Left renal pelvis (tissue), 4 donors: ENCODE measurements around the gene WASF2. TPM values are rescaled to one million over a fixed set of nuclear protein-coding genes. Genes with fewer than 3 reads are reported as not detected.
"Not testable (repeated sequence)": the region's sequence is repeated elsewhere in the genome, so short reads cannot be mapped to it uniquely, and the experiment has no call there.

Source experiments
- DNase-seq, 4 donors: peaks; one replicate each; pipeline ENCODE4 v3.0.0-alpha.2; 2013; ENCODE audit warnings: low read depth in 4 of 4, low spot score in 3 of 4
- polyA plus RNA-seq, 4 donors: library from polyadenylated mRNA; unstranded; fragments of 120-200 nt; gene quantifications; one replicate each; pipeline ENCODE4 v1.2.1, GENCODE V29; 2013; ENCODE audit not compliant: insufficient read length in 4 of 4

The WASF2 gene
- polyA plus RNA-seq, 4 donors, result 106 to 159 (median 139) TPM

DNA sequence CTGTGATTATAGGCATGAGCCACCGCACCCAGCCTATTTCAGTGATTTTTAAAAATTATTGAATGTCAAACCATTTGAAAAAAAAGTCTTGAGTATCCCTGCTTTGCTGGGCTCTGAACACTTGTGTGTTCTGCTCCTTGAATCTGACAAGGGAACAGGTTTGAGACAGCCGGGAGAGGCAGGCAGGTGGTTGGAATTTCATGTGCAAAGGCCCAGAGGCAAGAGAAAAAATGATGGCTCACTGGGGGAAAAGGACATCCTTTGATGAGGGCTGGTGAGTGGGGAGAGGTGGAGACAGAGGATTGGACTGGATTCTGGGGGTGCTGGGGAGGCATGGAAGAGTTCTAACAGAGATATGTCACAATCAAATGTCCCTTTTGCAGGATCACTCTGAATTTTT is 13.1 kb upstream of the WASF2 start:
- DNase-seq, result no peak

DNA sequence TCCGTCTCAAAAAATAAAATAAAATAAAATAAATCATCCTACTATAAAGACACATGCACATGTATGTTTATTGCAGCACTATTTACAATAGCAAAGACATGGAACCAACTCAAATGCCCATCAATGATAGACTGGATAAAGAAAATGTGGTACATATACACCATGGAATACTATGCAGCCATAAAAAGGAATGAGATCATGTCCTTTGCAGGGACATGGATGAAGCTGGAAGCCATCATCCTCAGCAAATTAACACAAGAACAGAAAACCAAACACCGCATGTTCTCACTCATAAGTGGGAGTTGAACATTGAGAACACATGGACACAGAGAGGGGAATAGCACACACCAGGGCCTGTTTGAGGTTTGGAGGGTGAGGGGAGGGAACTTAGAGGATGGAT is 11.2 kb upstream of the WASF2 start:
- not testable (repeated sequence) for DNase-seq

DNA sequence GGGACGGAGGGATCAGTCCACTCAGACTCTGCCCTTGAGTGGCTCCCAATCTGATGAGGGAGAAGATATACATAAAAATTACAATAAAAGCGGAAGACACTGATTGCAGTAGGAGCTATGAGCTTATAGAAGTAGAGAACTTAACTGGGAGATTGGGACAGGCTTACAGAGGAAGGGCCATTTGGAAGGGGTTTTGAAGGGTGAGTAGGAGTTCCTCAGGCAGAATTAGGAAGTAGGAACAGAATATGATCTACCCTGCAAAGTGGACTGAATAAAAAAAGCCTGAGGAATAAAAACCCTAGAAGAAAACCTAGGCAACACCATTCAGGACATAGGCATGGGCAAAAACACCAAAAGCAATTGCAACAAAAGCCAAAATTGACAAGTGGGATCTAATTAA is 9.2 kb upstream of the WASF2 start:
- DNase-seq, result no peak

DNA sequence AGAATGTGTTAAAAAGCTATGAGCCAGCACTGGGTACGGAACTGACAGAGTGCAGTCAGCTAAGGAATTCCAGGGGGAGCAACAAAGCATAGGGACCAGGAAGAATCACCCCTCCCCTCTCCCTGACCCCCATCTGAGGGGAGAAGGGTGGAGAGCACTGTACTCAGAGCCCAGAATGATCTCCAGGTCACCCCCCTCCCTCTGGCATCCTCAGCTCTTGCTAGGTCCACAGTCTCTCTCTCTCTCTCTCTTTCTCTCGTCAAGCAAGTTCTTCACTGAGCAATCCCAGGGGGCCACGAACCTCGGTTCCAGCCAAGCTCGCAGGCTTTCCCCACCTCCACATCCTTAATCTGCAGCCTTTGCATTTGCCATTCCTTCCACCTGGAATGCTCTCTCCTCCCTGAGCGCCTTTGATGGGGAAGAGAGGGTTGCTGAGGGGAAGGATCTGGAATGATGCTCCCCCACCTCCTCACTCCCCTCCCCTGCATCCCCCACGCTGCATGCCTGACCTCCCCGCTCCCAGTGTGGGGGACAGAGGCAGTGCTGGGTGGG is 6.7 kb upstream of the WASF2 start:
- peak in 2 of 4 donors; percentile 67 to 73 for DNase-seq

DNA sequence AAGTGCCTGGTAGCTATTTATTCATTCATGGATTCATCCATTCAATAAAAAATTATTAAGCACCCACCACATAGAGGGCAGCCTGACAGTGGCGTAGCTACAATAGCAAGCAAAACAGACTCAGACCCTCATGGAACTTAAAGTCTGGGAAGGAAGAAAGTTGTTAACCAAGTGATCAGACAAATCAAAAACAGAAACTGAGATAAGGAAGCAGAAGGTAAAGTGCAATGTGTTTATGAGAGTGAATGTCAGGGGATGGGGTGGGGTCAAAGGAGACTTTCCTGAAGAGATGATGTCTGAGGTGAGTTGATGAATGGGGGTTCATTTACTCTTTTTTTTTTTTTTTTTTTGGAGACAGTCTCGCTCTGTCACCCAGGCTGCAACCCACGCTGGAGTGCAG is 2.8 kb upstream of the WASF2 start:
- DNase-seq, result no peak

DNA sequence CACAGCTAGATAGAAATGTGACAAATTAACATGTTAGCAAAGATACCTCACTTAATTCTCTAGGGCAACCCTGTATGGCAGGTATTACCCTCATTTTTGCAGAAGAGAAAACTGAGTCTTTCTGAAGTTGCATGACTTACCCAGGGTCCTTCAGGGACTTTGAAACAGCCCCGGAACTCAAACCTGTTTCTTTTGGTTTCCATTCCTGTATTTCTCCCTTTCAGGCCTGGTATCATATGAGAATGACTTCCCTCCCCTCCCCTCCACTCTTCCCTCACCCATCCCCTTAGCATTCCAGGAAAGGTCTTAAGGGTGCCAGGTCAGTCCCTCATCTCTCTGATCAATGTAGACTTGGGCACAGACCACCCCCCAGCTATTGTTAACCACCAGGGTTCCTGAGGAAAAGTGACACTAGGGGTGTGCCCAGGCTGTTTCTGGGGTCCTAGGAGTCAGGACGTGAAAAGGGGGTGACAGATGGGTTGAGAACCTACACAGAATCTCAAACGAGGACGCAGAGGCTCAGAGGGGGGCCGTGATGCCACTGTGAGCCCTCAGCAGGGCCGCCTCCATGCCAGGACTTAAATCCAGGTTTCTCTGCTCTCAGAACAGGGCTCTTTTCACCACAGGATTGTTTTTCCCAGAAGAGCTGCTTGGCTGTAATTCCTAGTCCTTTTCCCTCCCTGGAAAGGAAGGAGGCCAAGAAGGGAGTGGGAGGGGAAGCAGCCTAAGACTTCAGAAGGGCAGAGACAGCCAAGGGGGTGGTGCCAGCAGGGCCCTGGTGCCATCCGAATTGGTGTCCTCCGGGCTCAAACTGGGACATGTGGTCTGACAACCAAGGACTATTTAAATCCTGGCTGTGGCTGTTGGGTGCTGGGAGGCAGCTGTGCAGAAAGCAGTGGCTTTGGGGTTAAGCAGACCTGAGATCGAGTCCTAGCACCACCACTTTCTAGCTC is 2.1 kb upstream of the WASF2 start:
- DNase-seq, result no peak

DNA sequence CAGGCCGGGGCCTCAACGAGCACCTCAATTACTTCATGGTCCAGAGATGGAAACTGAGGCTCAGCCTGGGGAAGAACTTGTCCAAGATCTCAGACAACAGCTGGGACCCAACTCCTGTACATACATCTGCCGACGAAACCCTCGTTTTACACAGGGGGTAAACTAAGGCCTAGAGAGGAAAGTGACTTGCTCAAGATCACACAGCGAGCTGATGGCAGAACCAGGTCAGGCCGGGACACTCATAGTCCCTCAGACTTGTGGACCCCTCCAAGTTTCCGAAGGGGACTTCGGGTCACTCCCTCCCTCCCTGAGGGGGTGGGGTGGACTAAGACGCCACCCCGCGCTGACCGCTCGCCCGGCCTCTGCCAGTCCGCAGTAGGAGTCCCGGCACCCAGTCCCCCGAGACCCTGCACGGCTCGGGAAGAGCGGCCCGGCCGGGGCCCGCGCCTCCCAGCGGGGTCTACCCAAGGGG is 430 bp downstream of the WASF2 start:
- no peak for DNase-seq

DNA sequence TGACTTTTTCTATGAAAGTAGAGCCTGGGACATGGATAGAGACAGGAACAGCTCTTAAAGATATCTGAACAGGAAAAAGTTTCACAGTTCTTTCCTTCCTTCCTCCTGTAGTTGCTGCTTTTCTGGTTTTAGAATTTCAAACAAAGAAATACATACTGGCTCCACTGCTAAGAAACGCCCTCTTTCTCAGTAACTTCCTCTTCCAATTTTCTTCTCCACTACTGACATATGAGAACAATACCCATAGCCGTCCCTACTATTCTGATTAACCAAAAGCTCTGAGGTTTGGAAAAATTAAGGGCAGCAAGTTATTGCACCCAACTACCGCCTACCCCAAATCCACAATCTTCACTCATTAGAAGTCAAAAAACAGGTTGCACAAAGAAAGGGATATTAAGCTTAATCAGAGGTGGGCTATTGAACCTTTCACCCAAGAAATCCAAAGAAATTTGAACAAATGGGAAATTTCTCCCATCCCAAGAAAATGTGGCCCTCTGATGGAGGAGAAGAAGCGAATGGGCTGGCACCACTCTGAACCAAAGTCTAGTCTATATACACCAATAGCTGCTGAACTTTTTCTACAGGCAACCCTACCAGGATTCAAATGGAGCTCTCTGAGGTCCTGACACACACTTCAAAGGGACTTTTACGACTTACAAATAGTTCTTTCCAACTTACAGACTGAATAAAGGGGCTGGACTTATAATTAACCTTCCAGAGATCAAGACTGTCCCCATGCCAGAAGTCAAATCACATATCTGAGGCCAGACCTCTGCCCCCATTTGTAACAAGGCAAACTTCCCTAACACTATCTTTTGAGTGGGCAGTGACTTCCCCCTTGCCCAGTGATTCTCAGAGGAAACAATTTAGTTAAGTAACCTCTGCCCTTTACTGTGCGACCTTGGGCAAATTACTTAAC is 1.7 kb downstream of the WASF2 start:
- no peak for DNase-seq

DNA sequence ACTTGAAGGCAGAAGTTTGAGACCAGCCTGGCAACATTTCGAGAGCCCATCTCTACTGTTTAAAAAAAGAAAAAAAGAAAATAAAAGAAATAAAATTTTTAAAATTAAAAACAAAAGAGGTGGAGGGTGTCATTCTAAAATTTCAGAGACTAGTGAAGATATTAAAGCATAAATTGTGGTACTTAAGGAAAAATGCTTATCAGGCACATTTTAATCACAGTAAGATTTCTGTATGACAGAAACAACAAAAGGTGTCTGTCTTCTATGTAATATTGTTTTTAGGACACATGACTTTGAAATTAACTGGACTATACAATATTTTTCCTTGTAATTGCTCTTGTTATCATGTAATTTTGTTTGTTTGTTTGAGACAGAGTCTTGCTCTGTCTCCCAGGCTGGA is 4.6 kb downstream of the WASF2 start:
- no peak for DNase-seq

DNA sequence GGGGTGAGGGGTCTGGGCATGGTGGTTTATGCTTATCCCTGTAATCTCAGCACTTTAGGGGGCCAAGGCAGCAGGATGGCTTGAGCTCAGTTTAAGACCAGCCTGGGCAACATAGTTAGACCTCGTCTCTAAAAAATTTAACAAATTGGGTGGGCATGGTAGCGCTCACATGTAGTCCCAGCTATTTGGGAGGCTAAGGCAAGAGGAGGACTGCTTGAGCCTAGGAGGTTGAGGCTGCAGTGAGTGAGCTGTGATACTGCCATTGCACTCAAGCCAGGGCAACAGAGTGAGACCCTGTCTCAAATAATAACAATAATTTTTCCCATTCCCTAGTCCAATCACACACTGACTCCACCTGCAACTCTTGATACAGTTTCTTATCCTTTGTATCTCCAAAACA is 6.3 kb downstream of the WASF2 start:
- DNase-seq, result no peak

DNA sequence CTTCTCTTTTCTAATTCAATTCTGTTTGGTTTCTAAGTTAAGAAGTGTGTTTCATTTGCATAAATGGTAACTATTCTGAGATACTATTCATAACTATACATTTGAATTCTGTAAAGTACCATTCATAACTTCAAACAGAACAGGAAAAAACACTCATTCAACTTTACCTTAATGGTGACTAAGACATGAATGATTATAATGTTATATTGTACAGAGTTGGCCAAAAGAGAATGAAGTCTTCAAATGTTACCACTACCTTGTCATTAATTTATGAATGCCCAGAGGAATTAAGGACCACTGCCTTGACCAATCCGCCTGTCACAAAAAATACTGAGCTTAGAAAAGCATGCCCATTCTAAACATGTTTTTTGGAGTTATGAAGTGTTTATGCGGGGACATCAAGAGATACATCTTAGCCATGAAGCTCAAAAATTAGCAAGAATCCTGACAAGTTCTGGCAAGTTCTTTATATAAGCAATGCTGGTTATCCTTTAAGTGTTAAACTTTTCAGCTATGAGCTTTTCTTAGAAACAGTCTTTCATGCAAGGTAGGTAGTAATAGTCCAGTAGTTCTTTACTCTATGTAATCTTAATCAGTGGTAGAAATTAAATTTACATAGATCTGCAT is 7.9 kb downstream of the WASF2 start:
- DNase-seq, result no peak

DNA sequence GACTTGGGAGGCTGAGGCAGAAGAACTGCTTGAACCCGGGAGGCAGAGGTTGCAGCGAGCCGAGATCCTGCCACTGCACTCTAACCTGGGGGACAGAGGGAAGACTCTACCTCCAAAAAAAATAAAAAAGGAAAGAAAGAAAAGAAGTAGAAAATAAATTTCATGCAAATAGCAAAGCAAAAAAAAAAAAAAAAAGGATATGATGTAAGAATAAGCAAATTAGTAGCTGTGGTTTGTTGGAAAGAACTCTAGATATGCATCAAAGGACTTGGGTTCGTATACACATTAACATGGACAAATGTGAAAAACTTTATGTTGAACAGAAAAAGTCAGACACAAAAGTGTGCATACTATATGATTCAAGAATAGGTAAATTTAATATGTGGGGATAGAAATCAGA is 11.9 kb downstream of the WASF2 start:
- DNase-seq, result no peak

DNA sequence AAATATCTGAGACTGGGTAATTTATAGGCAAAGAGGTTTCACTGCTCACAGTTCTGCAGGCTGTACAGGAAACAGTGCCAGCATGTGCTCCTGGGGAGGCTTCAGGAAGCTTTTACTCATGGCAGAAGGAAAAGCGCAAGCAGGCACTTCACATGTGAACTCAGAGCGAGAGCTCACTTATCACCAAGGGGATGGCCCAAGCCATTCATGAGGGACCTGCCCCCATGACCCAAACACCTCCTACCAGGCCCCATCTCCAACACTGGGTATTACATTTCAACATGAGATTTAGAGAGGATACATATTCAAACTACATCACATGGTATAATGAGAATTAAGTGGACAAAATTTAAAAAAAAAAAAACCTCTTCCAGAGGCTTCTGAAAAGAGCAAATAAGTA is 13.7 kb downstream of the WASF2 start:
- no peak for DNase-seq

DNA sequence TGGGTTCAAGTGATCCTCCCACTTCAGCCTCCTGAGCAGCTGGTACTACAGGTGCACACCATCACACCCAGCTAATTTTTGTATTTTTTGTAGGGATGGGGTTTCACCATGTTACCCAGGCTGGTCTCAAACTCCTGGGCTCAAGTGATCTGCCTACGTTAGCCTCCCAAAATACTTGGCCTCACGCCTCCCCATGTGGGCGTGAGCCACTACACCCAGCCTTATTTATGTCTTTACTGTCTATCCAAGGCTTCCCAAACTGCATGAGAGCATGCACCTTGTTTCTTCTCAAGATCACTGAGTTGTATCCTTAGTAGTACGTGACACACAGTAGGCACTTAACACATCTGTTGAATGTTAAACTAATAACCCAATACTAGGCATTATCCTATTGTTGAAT is 14.2 kb downstream of the WASF2 start:
- no peak for DNase-seq

DNA sequence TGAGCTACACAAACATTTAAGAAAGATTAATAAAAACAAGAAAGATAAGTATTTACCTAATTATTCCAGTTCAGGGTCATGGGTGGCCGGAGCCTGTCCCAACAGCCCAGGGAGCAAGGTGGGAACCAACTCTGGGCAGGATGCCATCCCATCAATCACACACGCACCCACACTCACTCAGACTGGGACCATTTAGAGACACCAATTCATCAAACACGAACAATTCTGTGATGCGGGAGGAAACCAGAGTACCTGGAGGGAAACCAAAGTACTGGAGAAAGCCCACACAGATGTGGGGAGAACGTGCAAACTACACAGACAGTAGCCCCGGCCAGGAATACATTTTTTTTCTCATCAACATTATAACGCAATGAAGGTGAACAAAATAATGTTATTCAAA is 16.2 kb downstream of the WASF2 start:
- DNase-seq, result no peak

DNA sequence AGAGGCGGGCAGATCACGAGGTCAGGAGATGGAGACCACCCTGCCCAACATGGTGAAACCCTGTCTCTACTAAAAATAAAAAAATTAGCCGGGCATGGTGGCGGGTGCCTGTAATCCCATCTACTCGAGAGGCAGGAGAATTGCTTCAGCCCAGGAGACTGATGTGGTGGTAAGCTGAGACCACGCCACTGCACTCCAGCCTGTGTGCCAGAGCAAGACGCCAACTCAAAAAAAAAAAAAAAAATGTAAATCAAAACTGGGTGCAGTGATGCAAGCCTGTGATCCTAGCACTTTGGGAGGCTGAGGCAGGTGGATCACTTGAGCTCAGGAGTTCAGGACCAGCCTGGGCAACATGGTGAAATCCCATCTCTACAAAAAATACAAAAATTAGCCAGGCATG is 17.9 kb downstream of the WASF2 start:
- not testable (repeated sequence) for DNase-seq

DNA sequence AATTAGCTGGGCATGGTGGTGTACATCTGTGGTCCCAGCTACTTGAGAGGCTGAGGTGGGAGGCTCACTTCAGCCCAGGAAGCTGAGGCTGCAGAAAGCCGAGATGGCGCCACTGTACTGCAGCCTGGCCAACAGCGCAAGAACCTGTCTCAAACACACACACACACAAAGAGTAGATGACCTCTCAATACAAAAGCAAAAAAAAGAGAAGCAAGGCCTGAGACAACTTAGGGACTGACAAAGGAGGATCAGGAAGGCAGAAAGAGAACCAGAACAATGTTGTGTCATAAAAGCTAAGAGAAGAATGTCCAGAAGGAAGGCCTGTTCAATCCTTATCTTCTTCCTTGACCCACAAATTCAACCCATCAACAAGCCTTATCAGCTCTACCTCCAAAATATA is 18.5 kb downstream of the WASF2 start:
- no peak for DNase-seq

DNA sequence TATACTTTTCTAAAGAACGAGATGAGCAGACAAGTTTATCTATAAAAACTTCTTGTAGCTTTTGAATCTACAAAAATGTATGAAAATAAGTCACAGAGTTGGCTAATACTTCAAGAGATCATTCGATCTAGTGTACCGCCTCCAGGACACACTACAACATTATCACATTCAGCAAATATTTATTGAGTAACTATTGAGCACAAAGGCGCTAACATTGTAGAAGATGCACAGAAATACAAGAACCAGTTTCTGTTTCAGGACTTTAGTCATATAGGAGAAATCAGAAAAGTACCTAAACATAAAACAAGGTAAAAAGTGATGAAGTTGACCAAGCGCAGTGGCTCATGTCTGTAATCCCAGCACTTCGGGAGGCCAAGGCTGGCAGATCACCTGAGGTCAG is 20.6 kb downstream of the WASF2 start:
- no peak for DNase-seq

DNA sequence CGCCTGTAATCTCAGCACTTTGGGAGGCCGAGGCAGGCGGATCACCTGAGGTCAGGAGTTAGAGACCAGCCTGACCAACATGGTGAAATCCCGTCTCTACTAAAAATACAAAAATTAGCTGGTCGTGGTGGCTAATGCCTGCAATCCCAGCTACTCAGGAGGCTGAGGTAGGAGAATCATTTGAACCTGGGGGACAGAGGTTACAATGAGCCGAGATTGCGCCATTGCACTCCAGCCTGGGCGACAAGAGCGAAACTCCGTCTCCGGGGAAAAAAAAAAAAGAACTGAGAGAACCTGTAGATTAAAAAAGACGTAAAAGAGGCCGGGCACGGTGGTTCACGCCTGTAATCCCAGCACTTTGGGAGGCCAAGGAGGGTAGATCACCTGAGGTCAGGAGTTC is 21.6 kb downstream of the WASF2 start:
- DNase-seq, result not testable (repeated sequence)

DNA sequence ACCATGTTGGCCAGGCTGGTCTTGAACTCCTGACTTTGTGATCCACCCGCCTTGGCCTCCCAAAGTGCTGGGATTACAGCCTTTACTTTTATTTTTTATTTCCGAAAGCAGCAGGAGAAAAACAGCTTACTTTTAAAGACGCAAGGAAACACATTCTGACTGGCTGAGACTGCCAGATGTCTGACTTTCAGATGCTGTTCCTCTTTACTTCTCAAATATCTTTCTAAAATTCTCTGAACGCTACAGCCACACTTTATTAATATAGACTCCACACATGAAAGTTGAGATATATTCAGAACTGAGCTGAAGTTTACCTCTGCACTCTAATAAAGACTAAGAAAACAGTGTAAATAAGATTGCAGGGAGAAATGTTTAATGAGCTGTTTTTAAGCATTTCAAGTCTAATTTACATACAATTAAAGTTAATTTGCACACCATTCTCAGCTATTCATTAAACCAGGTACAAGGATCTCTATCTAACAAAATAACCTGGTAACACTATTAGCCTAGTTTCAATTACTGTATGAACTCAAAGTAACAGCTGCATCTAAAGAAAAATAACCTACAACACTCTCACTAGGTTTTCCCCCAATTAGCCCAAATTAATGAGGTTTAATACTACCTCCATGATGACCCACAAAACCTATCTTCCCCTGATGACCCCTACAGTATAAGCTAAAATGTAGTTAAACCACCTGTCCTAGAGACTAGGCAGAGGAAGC is 24.9 kb downstream of the WASF2 start:
- DNase-seq, result no peak
